Fibroblast of skin of back (primary cell): ENCODE data around the gene ANKS1B.

Experiments
- DNase-seq: peaks from one replicate; pipeline ENCODE4 v3.0.0-alpha.2; 2013

ANKS1B gene

GRCh38 chr12:98916106-98916505 lies 1068.6 kb downstream of the ANKS1B start:
- no peak for DNase-seq

DNA sequence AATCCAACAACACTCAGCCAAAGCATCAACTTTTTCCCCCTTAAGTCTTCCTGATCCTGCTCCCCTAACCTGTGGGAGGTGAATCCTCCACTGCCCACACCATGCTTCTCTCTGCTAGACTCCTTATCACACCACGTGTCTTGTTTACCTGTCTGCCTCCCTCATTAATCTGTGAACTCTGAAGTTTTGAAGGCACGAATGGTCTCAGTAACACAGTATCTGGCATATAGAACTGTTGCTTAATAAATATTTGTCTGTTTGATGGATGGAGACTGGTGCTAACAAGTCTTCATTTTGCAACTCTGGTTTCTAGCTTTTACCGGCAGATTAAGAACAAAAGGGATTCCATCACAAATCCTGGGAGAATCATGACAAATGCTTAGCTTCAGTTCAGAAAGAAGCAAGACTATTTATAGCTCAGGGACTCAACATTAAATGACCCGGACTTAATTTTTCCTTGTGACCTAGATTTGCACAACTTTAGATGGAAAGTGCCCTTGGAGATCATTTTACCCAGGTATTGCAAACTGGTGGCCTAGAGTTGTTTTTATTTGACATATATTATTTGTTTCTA lies 1072.2 kb downstream of the ANKS1B start:
- no peak for DNase-seq

DNA sequence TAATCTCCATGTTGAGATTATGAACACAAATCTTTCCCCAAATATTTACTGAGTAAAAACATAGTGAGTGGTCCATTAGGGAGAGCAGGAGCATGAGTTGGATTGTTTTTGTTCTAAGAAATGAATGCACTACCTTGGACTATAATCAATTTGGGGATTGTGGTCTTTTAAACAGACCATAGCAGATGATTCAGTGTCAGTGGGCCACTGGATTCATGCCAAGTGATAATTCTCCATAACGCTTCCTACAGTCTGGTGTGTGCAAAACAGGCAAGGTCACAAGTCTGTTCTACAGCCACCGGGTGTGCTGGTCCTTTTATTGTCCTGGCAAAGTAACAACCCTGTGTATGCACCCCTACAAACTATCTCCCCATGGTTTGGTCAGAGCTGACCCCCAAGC lies 1073.3 kb downstream of the ANKS1B start:
- no peak for DNase-seq

DNA sequence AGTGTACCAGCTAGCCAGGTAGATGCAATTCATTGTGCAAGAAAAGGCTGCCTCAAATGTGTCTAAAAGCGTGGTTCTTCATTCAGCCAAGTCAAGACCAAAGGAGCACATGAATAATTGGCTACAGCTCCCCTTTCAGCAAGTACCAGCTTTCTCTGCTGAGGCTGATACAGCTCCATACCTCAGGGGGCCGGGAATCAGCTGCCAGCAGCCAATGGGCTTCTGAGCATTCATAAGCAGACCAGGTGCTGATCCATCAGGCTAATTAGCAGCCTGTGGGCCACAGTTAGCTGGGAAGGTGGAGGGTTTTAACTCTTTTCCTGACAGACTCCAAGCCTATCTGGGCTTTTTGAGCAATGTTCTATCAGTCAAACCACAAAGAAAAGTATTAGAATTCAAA lies 1075.0 kb downstream of the ANKS1B start:
- no peak for DNase-seq

GRCh38 chr12:98908866-98909265 lies 1075.9 kb downstream of the ANKS1B start:
- DNase-seq = peak; percentile 9

DNA sequence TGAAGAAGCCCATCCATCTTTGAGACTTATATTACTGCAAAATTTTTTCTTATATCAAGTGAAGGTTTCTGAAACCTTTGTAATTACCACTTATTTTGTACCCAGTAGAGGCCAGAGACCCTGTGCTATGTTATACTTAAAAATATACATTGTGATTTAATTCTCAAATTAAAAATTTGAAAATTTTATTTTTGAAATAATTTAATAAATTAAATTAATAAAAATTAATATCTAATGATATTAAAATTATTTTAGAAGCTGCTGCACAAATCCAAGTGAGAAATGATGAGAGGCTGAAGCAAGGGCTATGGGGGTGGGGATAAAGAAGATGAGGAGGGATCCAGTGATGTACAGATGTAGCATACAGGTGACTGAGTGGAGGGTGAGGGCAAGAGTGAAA lies 1080.9 kb downstream of the ANKS1B start:
- no peak for DNase-seq

GRCh38 chr12:98901189-98901588 lies 1083.5 kb downstream of the ANKS1B start:
- no peak for DNase-seq

- DNase-seq = no peak
Observed at GRCh38 chr12:98896938-98897337, 1087.8 kb downstream of the ANKS1B start.

DNA sequence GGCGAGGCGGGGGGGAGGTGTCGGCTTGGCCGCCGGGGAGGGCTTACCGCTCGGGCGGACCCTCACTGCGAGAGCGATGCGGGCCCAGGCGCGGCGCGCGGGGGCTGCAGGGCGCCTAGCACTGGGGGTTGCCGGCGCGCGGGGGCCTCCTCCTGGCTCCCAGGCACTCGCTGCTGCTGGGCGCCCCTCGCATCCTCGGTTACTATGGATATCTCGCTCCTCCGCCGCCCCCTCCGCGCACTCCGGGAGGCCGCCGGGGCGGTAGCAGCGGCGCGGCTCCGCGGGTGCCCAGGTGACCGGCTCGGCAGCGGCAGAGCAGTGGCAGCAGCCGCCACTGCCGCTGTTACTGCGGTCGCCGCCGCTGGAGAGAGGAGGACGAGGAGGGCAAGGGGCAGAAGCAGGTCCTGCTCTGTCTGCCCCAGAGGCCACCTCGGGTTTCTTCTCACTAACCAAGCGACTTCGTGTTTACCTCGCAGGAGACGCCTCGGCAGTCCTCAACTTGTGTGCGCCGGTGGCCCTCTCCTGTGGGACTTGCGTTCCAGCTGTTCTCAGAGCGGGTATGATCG lies 1089.6 kb downstream of the ANKS1B start:
- no peak for DNase-seq

GRCh38 chr12:98894412-98895085 lies 1090.2 kb downstream of the ANKS1B start:
- peak; percentile 13 for DNase-seq

DNA sequence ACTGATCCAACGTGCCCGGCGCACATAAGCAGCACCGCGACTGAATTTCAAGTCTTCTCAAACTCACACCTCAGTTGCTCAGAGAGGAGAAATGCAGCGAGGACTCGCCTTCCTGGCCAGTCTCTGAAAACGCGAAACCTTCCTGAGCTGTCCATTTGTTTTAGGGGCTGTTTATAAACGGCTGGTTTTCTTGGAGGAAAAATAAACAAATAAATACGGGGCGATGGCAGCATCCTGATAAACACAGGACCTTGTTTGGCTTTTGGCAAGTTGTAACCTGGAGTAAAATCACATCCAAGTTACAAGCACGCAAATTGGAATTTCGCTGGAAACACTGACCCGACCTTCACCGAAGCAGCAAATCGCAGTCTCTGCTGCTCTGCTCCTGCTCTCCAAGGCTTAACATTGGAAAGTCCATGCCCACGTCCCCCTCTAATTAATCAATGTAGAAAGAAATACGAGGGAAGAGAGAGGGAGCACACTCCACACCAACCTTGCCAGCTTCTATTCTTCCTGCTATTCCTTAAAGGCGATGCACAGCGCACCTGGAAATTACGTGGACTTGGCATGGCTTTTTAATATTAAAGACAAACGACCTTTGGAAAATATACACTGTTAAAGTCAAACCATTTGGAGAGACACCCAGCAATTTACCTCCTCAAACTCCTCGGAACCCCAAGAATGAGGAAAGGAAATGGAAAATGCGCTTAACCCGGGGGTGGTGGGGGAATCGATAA lies 1090.9 kb downstream of the ANKS1B start:
- no peak for DNase-seq

- peak; percentile 4 for DNase-seq
Observed at GRCh38 chr12:98893126-98893674, 1091.5 kb downstream of the ANKS1B start.

DNA sequence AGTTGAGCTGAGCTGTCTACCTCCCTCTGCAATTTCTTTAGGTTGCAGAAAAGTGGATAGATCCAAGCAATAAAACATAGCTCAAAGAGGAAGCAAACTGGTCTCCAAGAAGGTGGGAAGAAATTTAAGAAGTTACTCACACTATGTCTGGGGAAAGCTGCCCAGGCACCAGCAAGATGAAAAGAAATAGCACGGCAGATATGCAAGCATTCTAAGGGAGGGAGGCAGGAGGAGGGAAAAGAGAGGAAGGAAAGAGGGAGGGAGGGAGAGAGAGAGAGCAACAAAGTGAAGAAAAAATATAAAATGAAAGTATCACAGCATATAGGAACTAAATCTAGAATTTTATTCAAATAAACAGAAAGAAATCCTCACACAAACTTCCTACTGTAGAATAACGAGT lies 1099.0 kb downstream of the ANKS1B start:
- DNase-seq = no peak

GRCh38 chr12:98883231-98883630 lies 1101.5 kb downstream of the ANKS1B start:
- no peak for DNase-seq

- DNase-seq = no peak
Observed at GRCh38 chr12:98882526-98882925, 1102.2 kb downstream of the ANKS1B start.

DNA sequence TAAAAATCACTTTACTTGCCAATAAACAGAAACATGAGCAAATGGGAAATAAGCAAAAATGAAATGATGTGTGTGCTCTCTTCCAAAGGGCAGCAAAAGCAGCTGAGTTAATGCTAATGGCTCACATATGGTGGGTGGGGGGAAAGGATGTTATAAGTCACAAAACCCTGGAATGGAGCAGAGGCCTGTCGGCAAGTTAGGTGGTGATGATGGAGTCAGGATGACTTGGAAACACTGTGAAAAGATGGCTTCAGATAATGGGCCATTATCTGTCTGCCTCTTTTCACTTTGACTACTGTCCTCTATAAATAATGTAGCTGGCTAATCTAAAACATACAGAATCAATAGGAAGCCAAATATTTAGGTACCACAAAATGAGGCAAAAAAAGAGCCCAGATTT lies 1111.0 kb downstream of the ANKS1B start:
- DNase-seq = no peak

DNA sequence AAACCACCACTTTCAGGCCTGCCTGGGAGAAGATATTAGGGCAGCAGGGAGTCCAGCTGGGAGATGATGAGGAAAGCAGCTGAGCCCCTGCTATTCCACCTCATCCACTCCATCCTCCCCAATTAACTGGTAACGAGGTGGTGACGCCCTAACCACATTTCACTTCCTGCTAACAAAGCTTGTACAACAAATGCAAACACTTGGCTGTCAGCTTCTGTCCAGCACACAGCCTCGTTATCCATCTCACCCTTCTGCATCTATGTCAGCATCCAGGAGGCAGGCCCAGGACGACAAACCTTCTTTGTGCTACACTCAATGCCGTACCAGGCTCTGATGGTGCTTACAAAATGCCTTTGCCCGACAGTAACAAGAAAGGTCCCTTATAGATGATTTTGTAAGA lies 1114.2 kb downstream of the ANKS1B start:
- no peak for DNase-seq

DNA sequence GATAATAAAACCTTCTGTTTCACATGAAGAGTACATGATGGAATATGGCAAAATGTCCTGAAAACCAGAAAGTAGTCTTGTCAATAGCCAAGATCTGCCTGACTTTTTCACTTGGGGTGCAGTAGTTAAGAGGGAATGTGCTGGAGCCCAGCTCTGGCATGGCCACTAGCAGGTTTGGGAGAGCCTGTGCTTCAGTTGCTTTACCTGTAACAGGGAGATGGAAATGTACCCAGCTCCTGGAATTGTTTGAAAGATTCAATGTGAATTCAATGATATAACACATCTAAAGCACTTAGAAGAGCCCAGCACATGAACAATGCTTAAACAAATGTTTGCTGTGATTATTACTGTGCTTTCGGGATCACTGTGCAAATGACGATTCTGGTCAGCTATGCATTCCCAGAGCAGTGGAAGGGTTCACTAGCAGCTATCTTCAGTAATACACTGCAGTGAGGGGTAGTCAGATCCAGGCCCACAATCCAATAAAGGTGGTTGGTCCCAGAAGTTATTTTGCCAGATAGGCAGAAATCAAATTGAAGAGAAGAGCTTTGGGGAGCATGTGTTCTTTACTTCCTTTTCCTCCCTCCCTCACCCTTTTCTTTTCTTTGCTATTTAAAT lies 1114.7 kb downstream of the ANKS1B start:
- no peak for DNase-seq

DNA sequence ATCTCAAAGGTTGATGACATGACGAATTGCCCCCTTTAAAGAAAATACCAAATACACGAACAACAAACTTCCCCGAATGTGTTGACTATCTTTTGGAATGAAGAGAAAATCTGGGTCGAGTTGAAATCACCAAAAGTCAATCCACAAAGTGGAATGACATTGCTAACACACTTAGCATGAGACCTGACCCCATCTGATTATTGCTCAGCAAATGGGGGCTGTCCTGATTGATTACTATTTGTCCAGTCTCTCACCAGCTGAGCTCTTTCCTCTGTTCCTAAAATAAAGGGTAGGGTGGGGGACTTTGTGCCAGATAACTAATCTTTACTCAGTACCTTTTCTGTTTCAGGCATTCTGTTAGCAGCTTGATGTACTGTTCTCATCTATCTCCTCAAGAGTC lies 1116.2 kb downstream of the ANKS1B start:
- DNase-seq = no peak

- DNase-seq = no peak
Observed at GRCh38 chr12:98868076-98868475, 1116.7 kb downstream of the ANKS1B start.

GRCh38 chr12:98864363-98864762 lies 1120.4 kb downstream of the ANKS1B start:
- no peak for DNase-seq

DNA sequence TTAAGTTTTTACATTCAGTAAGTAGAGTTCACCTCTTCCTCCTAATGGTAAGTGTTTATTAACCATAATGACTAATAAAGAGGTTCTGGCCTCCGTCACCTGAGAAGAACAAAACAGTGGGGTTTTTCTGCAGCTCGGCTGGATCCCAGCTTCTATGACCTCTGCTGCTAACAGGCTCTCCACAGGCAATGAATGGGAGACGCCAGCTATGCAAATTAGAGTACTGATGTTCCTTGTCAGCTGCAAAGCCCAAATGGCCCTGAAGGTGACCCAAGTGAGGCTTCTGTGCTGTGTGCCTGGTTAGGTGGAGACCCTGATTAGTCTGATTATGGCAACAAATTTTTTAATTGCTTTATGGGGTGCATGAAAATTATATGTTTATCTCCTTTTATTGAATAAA lies 1121.6 kb downstream of the ANKS1B start:
- no peak for DNase-seq

GRCh38 chr12:98861251-98861650 lies 1123.5 kb downstream of the ANKS1B start:
- no peak for DNase-seq
